ENCODE measurements around the gene KIAA0040. TPM values are rescaled to one million over a fixed set of nuclear protein-coding genes. Genes with fewer than 3 reads are reported as not detected.

KIAA0040 gene
- total RNA-seq, 1 experiment from 2014 or later: 5.0 TPM

DNA sequence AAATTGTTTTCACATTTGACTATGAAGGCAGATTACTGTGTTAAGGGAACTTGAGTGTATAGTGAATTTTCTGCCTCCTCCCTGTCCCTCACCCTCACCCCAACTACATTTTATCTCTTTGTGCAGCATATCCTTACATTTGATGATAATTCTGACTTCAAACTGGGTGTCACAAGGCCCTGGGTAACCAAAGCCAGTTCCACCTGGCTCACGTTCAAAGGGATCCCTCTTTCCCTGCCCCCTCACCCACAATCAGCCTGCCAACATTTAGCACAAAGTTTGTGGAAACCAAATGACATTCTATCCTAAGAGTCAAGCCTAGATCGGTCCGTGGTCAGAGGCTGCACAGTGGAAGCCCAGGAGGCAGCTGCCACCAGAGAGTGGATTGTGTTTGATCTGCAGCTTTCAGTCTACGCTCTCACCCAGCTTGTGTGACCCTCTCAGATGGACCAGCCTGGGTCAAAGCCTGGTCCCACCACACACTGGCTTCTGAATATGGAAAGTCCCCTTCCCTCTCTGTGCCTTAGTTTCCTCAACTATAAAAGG, 10.3 kb downstream of the KIAA0040 start:
- H3K4me1 ChIP-seq (ENCODE audit: insufficient read depth, low read length): no peaks in the 10 kb centered on the region
- no peak overlapping the region for H3K27ac ChIP-seq (ENCODE audit: insufficient read length, low read depth, low read length)
- TF ChIP-seq, protein P1, sequence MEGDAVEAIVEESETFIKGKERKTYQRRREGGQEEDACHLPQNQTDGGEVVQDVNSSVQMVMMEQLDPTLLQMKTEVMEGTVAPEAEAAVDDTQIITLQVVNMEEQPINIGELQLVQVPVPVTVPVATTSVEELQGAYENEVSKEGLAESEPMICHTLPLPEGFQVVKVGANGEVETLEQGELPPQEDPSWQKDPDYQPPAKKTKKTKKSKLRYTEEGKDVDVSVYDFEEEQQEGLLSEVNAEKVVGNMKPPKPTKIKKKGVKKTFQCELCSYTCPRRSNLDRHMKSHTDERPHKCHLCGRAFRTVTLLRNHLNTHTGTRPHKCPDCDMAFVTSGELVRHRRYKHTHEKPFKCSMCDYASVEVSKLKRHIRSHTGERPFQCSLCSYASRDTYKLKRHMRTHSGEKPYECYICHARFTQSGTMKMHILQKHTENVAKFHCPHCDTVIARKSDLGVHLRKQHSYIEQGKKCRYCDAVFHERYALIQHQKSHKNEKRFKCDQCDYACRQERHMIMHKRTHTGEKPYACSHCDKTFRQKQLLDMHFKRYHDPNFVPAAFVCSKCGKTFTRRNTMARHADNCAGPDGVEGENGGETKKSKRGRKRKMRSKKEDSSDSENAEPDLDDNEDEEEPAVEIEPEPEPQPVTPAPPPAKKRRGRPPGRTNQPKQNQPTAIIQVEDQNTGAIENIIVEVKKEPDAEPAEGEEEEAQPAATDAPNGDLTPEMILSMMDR (conservative IDR thresholded peaks at IDR 0.05): no peak
- no peak overlapping the region for H3K4ac ChIP-seq (ENCODE audit: low read depth, low read length)
- H4K91ac ChIP-seq (ENCODE audit: insufficient read length, low read depth, low read length): no peak overlapping the region
- no peak overlapping the region for H2BK12ac ChIP-seq (ENCODE audit: insufficient read length, low read depth, low read length)
- H3K4me1 Mint-ChIP-seq: peaks cover 14 to 23% of the 10 kb centered on the region in 2 experiments
- H3K9me3 Mint-ChIP-seq: no peaks in the 10 kb centered on the region
- no peak overlapping the region for H3K4me2 ChIP-seq (ENCODE audit: insufficient read depth, insufficient read length, low read length)
- H3K9me3 ChIP-seq (ENCODE audit: control insufficient read depth, low read depth, low read length): no peaks in the 10 kb centered on the region
- no peak overlapping the region for H4K5ac ChIP-seq (ENCODE audit: insufficient read length, low read depth, low read length)
- H2AK5ac ChIP-seq (ENCODE audit: insufficient read length, low read length): no peak overlapping the region
- H3K23me2 ChIP-seq (ENCODE audit: insufficient read length, low read depth, low read length, poor library complexity, severe bottlenecking): no peaks in the 10 kb centered on the region
- no peaks in the 10 kb centered on the region for H3K27me3 Mint-ChIP-seq (ENCODE audit: low read depth)
- no peaks in the 10 kb centered on the region for H3K79me2 ChIP-seq (ENCODE audit: insufficient read depth, low read length)
- H2AFZ ChIP-seq (ENCODE audit: low read length): no peak overlapping the region
- H3K23ac ChIP-seq (ENCODE audit: insufficient read length, low read depth, low read length): no peak overlapping the region
- H3K4me3 Mint-ChIP-seq: no peak overlapping the region
- no peaks in the 10 kb centered on the region for H3K27me3 ChIP-seq (ENCODE audit: insufficient read depth, low read length)
- WGBS (ENCODE audit: extremely low coverage, insufficient read length, low lambda C conversion rate): no CpG with 5 or more reads among the region's 4 CpGs
- no peaks in the 10 kb centered on the region for H4K20me1 ChIP-seq (ENCODE audit: control insufficient read depth, insufficient read depth, insufficient read length)
- no peak overlapping the region for H3T11ph ChIP-seq (ENCODE audit: low read length)
- H3K9ac ChIP-seq (ENCODE audit: extremely low read depth, insufficient read length, low read length): no peak overlapping the region
- no peak overlapping the region for H2BK5ac ChIP-seq (ENCODE audit: insufficient read length, low read length)
- no peak overlapping the region for H2BK20ac ChIP-seq (ENCODE audit: low read depth, low read length, poor library complexity, severe bottlenecking)
- H2BK120ac ChIP-seq (ENCODE audit: low read depth, low read length, poor library complexity, severe bottlenecking): no peak overlapping the region
- H3K36me3 Mint-ChIP-seq (ENCODE audit: insufficient read depth in 1 of 3, low read depth in 3 of 3): no peaks in the 10 kb centered on the region
- H3K27ac Mint-ChIP-seq: no peak overlapping the region
- H2BK15ac ChIP-seq (ENCODE audit: low read depth, low read length): no peak overlapping the region
- H3K14ac ChIP-seq (ENCODE audit: insufficient read depth, low read length): no peak overlapping the region
- DNase-seq: no peak
- H3K56ac ChIP-seq (ENCODE audit: insufficient read length, low read depth, low read length): no peak overlapping the region
- H3K18ac ChIP-seq (ENCODE audit: insufficient read length, low read depth, low read length): no peak overlapping the region
- no peak overlapping the region for H4K8ac ChIP-seq (replicated peaks; ENCODE audit: insufficient read length, low read depth, low read length)
- no peaks in the 10 kb centered on the region for H3K79me1 ChIP-seq (ENCODE audit: insufficient read depth, low read depth, low read length, poor library complexity, severe bottlenecking)

Measured in H9 (cell line).